ENCODE results near the gene SYNGR3. TPM values are rescaled to one million over a fixed set of nuclear protein-coding genes. Genes with fewer than 3 reads are reported as not detected.

Gene SYNGR3
- total RNA-seq, 4 donors from 2014 or later = 0.38 to 1.0 (median 1.0) TPM; not detected in 1

- Histone ChIP-seq H3K27ac (peak overlapping the region in 3 of 4 donors; percentile 9 to 41 (median 29)), H3K36me3 (peaks cover under 1 to 18% (median under 1%) of the 10 kb centered on the region in 3 donors), H3K4me1 (peaks cover 31 to 73% (median 33%) of the 10 kb centered on the region in 3 donors), H3K27me3 (peaks cover 12 to 40% (median 21%) of the 10 kb centered on the region in 4 donors), H3K9me3 (peaks cover 0 to 6% (median 0%) of the 10 kb centered on the region in 3 donors), H3K4me3 (peak overlapping the region in 1 of 4 donors; percentile 58)
- 60 to 100% methylated on average over 1 to 2 of the region's 50 CpGs for WGBS, 2 donors
- intact Hi-C loops (cut with DNase I) = no loop called here
- DNase-seq = no peak
- no peak for TF ChIP-seq POLR2A (IDR thresholded peaks at IDR 0.05)
- no peak for TF ChIP-seq CTCF (IDR thresholded peaks at IDR 0.05)
Measured at GRCh38 chr16:1992704-1993317, 3.0 kb downstream of the SYNGR3 start.

GRCh38 chr16:1993731-1994131 lies 4.0 kb downstream of the SYNGR3 start:
- peaks cover 33 to 78% (median 34%) of the 10 kb centered on the region in 3 donors for H3K4me1 ChIP-seq
- H3K36me3 ChIP-seq = peaks cover 9 to 27% (median 10%) of the 10 kb centered on the region in 3 donors
- 45 to 60% methylated on average over 2 of the region's 2 CpGs for WGBS, 2 donors
- TF ChIP-seq POLR2A (IDR thresholded peaks at IDR 0.05) = no peak
- no peak for TF ChIP-seq CTCF (IDR thresholded peaks at IDR 0.05)
- peaks cover 0 to 6% (median 0%) of the 10 kb centered on the region in 3 donors for H3K9me3 ChIP-seq
- H3K27ac ChIP-seq = peak overlapping the region; percentile 9 to 46 (median 28)
- H3K4me3 ChIP-seq = no peak overlapping the region
- DNase-seq = no peak
- peaks cover 12 to 31% (median 19%) of the 10 kb centered on the region in 4 donors for H3K27me3 ChIP-seq
- intact Hi-C loops (cut with DNase I) = no loop called here

- H3K27ac ChIP-seq = peak overlapping the region in 3 of 4 donors; percentile 42 to 83 (median 71)
- no peak for TF ChIP-seq POLR2A (IDR thresholded peaks at IDR 0.05)
- no peak for TF ChIP-seq CTCF (IDR thresholded peaks at IDR 0.05)
- H3K4me3 ChIP-seq = no peak overlapping the region
- no peak for DNase-seq
- intact Hi-C loops (cut with DNase I) = no loop called here
- H3K9me3 ChIP-seq = peaks cover 0 to under 1% (median 0%) of the 10 kb centered on the region in 3 donors
- 60 to 73% methylated on average over 6 to 14 of the region's 26 CpGs for WGBS, 2 donors
- H3K4me1 ChIP-seq = peaks cover 4 to 38% (median 13%) of the 10 kb centered on the region in 3 donors
- peaks cover 44 to 67% (median 46%) of the 10 kb centered on the region in 3 donors for H3K36me3 ChIP-seq
- no peaks in the 10 kb centered on the region for H3K27me3 ChIP-seq
Measured at GRCh38 chr16:1997494-1998359, 8.0 kb downstream of the SYNGR3 start.

GRCh38 chr16:1998360-1998835 lies 8.6 kb downstream of the SYNGR3 start:
- WGBS, 2 donors = 73 to 100% methylated on average over 3 to 6 of the region's 27 CpGs
- peaks cover 2 to 34% (median 9%) of the 10 kb centered on the region in 3 donors for H3K4me1 ChIP-seq
- no peaks in the 10 kb centered on the region for H3K27me3 ChIP-seq
- no peak overlapping the region for H3K4me3 ChIP-seq
- TF ChIP-seq POLR2A (IDR thresholded peaks at IDR 0.05) (no peak), CTCF (IDR thresholded peaks at IDR 0.05) (no peak)
- DNase-seq = no peak
- H3K36me3 ChIP-seq = peaks cover 47 to 73% (median 51%) of the 10 kb centered on the region in 3 donors
- intact Hi-C loops (cut with DNase I) = no loop called here
- peak overlapping the region in 3 of 4 donors; percentile 34 to 81 (median 42) for H3K27ac ChIP-seq
- no peaks in the 10 kb centered on the region for H3K9me3 ChIP-seq

Measured in esophagus squamous epithelium (tissue), 5 donors.